Muscle layer of colon (tissue), 2 donors: ENCODE results near the gene C1QTNF12.

Experiments
- H3K27ac ChIP-seq: one replicate; pipeline ENCODE4 v1.7.0; 2013; ENCODE audit warnings: low read depth, mild to moderate bottlenecking, low read length, moderate library complexity
- H3K27me3 ChIP-seq, 2 donors: one replicate each; pipeline ENCODE4 v1.7.0; 2013; ENCODE audit warnings: low read length in 2 of 2, mild to moderate bottlenecking in 2 of 2; ENCODE audit not compliant: insufficient read depth in 2 of 2, control insufficient read depth in 1 of 2
- H3K36me3 ChIP-seq: one replicate; pipeline ENCODE4 v1.7.0; 2013; ENCODE audit warnings: mild to moderate bottlenecking, low read length; ENCODE audit not compliant: insufficient read depth
- H3K4me1 ChIP-seq: one replicate; pipeline ENCODE4 v1.7.0; 2013; ENCODE audit warnings: mild to moderate bottlenecking, low read length; ENCODE audit not compliant: insufficient read depth
- H3K4me3 ChIP-seq, 2 donors: one replicate each; pipeline ENCODE4 v1.7.0; 2013; ENCODE audit warnings: low read length in 2 of 2, low read depth in 1 of 2, mild to moderate bottlenecking in 1 of 2, moderate library complexity in 1 of 2
- H3K9ac ChIP-seq: one replicate; pipeline ENCODE4 v1.7.0; 2013; ENCODE audit warnings: low read length
- H3K9me3 ChIP-seq: one replicate; pipeline ENCODE4 v1.7.0; 2013; ENCODE audit warnings: mild to moderate bottlenecking, low read length
- donor health status: abdominal sarcoma.
- donor health status: Adenocarcinoma of cecum.

The C1QTNF12 gene

GRCh38 chr1:1279028-1279427 is 32.5 kb upstream of the C1QTNF12 start:
- Histone ChIP-seq H3K27me3 (no peaks in the 10 kb centered on the region), H3K36me3 (no peaks in the 10 kb centered on the region), H3K27ac (no peak overlapping the region), H3K9me3 (no peaks in the 10 kb centered on the region), H3K4me3 (no peak overlapping the region), H3K4me1 (peaks cover 7% of the 10 kb centered on the region), H3K9ac (no peak overlapping the region)

- no peak overlapping the region for H3K27ac ChIP-seq
- no peaks in the 10 kb centered on the region for H3K27me3 ChIP-seq
- H3K9ac ChIP-seq: no peak overlapping the region
- peaks cover 7% of the 10 kb centered on the region for H3K4me1 ChIP-seq
- H3K36me3 ChIP-seq: no peaks in the 10 kb centered on the region
- no peaks in the 10 kb centered on the region for H3K9me3 ChIP-seq
- H3K4me3 ChIP-seq: no peak overlapping the region
Measured at GRCh38 chr1:1278620-1279019, 32.1 kb upstream of the C1QTNF12 start.

GRCh38 chr1:1275836-1276235 is 29.3 kb upstream of the C1QTNF12 start:
- Histone ChIP-seq H3K27ac (no peak overlapping the region), H3K9me3 (no peaks in the 10 kb centered on the region), H3K27me3 (no peaks in the 10 kb centered on the region), H3K36me3 (no peaks in the 10 kb centered on the region), H3K4me1 (peaks cover 27% of the 10 kb centered on the region), H3K4me3 (no peak overlapping the region), H3K9ac (no peak overlapping the region)

- H3K27ac ChIP-seq: peak overlapping the region; percentile 54
Measured at GRCh38 chr1:1274931-1275431, 28.5 kb upstream of the C1QTNF12 start.

GRCh38 chr1:1274299-1274930 is 27.9 kb upstream of the C1QTNF12 start:
- H3K9me3 ChIP-seq: no peaks in the 10 kb centered on the region
- H3K36me3 ChIP-seq: no peaks in the 10 kb centered on the region
- peaks cover 37% of the 10 kb centered on the region for H3K4me1 ChIP-seq
- H3K27ac ChIP-seq: peak overlapping the region; percentile 54
- H3K9ac ChIP-seq: peak overlapping the region; percentile 44
- peak overlapping the region; percentile 63 to 66 for H3K4me3 ChIP-seq
- no peaks in the 10 kb centered on the region for H3K27me3 ChIP-seq

More at GRCh38 chr1:1274931-1275431, 28.5 kb upstream of the C1QTNF12 start:
- peaks cover 36% of the 10 kb centered on the region for H3K4me1 ChIP-seq
- H3K9me3 ChIP-seq: no peaks in the 10 kb centered on the region
- no peaks in the 10 kb centered on the region for H3K36me3 ChIP-seq
- no peaks in the 10 kb centered on the region for H3K27me3 ChIP-seq
- H3K4me3 ChIP-seq: peak overlapping the region in 1 of 2 donors; percentile 63
- H3K9ac ChIP-seq: no peak overlapping the region

- Histone ChIP-seq H3K4me3 (peak within 1 kb of the TSS; percentile 66 to 91), H3K27me3 (no peaks in the 10 kb centered on the region), H3K36me3 (no peaks in the 10 kb centered on the region), H3K27ac (peak within 1 kb of the TSS; percentile 54), H3K9me3 (no peaks in the 10 kb centered on the region), H3K9ac (peak within 1 kb of the TSS; percentile 80), H3K4me1 (peaks cover 37% of the 10 kb centered on the region)
Measured at GRCh38 chr1:1273512-1274298, 27.2 kb upstream of the C1QTNF12 start, which contains the start of gene UBE2J2. UBE2J2 (minus strand) TSS chr1:1273854; CDS start chr1:1267992, 5,862 bp downstream.

GRCh38 chr1:1273209-1273511 is 26.6 kb upstream of the C1QTNF12 start:
- Histone ChIP-seq H3K27me3 (no peaks in the 10 kb centered on the region), H3K4me1 (peaks cover 37% of the 10 kb centered on the region), H3K9me3 (no peaks in the 10 kb centered on the region), H3K4me3 (peak overlapping the region; percentile 56 to 91), H3K9ac (peak overlapping the region; percentile 80), H3K27ac (peak overlapping the region; percentile 41), H3K36me3 (peaks cover 5% of the 10 kb centered on the region)

- peaks cover 37% of the 10 kb centered on the region for H3K4me1 ChIP-seq
- peak overlapping the region; percentile 41 for H3K27ac ChIP-seq
Measured at GRCh38 chr1:1272341-1273208, 26.1 kb upstream of the C1QTNF12 start.

GRCh38 chr1:1270813-1271212 is 24.3 kb upstream of the C1QTNF12 start:
- Histone ChIP-seq H3K36me3 (peaks cover 17% of the 10 kb centered on the region), H3K9ac (peak overlapping the region; percentile 36), H3K4me1 (peaks cover 37% of the 10 kb centered on the region), H3K9me3 (no peaks in the 10 kb centered on the region), H3K4me3 (no peak overlapping the region), H3K27ac (no peak overlapping the region), H3K27me3 (no peaks in the 10 kb centered on the region)

More at GRCh38 chr1:1272341-1273208, 26.1 kb upstream of the C1QTNF12 start:
- H3K4me3 ChIP-seq: peak overlapping the region; percentile 56 to 91
- H3K36me3 ChIP-seq: peaks cover 11% of the 10 kb centered on the region
- H3K27me3 ChIP-seq: no peaks in the 10 kb centered on the region
- H3K9ac ChIP-seq: peak overlapping the region; percentile 80
- no peaks in the 10 kb centered on the region for H3K9me3 ChIP-seq

GRCh38 chr1:1268284-1268682 is 21.8 kb upstream of the C1QTNF12 start:
- no peaks in the 10 kb centered on the region for H3K9me3 ChIP-seq
- H3K27ac ChIP-seq: no peak overlapping the region
- H3K27me3 ChIP-seq: no peaks in the 10 kb centered on the region
- H3K4me1 ChIP-seq: peaks cover 30% of the 10 kb centered on the region
- no peak overlapping the region for H3K4me3 ChIP-seq
- H3K36me3 ChIP-seq: peaks cover 18% of the 10 kb centered on the region
- no peak overlapping the region for H3K9ac ChIP-seq
